GM18526 (cell line): ENCODE data around the gene FBN1.

Experiments
- POLR2A ChIP-seq: IDR thresholded peaks from 3 replicates; pipeline ENCODE4 v1.6.1; 2011; ENCODE audit not compliant: insufficient read length; ENCODE audit errors: extremely low read depth

Gene FBN1

DNA sequence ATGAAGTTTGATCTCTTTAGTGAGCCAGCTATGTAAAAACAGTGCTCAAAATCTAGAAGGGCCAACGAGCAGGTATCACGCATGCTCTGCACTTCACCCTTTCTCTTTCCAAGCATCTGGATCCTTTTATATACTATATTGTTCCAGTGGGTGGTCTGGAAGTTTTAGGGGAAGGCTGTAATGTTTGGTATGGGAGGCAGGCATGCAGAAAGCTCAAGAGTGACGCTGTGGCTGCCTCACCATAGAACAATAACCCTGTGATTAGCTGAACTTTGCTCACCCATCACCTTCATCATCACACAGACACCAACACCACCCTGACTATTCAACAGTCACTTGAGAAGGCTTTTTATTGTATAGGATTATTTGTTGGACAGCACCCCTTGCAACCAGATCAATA is 81.6 kb downstream of the FBN1 start:
- TF ChIP-seq POLR2A, result no peak

DNA sequence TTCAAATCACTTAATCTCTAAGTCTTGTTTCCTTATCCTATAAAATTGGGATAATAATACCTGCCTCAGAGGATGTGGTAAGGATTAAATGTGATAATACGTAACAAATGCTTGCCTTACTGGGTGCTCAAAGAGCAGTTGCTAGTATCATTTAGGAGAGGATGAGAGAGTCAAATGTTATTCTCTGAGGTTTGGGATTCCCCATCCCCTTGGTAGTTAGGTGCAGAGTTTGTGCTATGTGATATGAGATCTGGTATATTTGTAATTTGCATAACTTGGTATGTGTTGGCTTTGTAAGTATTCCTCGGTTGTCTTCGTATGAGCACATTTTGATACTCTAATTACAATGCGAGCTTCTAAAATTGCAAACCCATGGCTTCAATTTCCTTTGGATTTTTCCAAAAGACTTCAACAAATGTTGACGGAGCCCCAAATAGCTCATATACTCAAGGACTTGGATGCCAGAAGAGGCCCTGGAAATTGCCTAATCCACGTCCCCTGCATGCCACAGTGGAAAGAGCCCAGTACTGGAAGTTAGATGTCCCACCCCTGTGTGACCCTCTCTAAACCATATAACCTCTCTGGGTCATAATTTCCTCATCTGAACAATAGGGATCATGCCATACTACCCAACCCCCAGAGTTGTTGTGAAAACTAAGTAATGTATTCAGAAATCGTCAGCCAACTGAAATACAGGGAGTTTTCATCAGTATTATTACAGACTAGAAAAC is 85.0 kb downstream of the FBN1 start:
- no peak for TF ChIP-seq POLR2A

DNA sequence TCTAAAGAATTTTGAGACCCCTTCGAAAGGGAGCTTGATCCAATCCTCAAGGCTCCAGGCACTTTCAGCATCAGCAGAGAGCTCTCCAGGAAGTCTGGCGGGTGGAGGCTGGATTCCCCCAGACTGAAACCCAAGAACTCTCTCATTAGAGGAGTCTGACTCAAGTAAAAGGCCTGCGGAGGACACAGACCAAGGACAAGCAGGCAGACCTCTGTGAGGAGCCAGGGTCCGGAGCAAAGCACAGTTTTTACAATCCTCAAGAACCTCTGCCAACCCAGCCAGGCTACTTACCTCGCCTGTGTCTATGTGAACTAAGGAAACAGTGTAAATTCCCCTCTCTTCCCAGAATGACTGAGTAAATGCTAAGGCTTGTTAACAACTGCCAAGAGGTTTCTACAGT is 86.2 kb downstream of the FBN1 start:
- TF ChIP-seq POLR2A, result no peak

DNA sequence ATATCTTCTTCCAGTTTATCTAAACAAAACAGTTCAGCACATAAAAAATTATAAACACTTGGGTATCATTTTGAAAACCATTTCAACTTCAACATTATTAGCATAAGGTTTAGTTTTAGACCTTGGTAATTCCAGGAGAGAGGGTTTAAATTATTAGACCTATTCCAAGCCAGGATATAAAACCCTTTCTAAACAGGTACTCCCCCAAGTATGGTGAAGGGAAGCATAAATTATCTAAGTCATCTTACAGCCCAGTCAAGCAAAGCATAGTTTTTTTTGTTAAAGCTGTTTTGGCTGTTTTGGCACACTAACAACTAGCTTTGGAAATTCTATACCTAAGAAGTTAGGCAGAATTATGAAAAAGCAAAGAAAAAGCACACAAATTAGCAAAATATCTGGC is 87.3 kb downstream of the FBN1 start:
- TF ChIP-seq POLR2A, result no peak

DNA sequence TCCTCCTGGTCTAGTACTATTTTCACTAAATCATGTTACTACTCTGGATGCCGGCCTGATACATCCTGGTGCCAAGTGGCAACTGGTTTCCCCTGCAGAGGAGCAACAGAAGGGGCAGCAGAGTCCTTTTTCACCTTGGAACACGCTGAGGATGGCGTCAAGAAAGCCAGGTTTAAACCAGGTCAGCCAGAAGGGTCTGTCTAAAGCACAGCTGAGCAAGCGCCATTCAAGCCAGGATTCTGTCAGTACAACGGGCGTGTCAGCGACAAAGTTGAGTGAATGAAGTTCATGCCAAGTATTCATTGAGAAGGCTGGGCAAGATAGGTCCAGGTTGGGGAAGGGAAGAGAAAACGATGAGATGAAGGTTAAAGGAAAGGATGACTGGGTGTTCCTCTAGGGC is 88.2 kb downstream of the FBN1 start:
- TF ChIP-seq POLR2A, result no peak

DNA sequence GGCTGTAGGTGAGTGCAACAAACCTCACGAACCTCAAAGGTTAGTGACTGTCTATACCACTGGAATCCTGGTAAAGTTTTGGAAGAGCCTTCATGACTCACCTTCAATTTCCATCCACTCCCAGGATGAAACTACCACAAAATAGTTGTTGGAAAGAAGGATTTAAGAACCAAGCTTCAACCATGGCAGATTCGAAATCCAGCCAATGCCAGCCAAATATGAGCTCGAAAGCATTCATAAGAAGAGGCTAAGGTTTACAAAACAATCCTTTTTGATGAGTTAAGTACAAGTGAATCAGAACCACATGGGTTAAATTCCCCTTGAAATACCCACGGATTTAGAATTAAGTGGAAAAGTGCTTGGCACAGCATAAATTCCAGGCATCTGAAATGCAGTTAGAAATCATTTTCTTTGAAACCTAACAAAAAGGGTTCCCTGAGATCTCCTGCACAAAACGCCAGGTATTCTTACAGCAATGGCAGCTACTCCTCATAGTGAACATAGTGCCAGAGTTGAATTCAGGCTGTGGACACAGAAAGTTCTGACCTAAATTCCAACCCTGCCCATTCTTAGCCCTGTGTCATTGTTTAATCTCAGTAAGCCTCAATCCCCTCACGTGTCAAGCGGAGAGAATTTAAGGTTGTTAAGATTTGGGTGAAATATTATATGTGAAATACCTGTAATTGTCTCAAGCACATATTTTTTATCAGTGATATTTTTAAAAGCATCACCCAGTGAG is 89.2 kb downstream of the FBN1 start:
- TF ChIP-seq POLR2A, result no peak

DNA sequence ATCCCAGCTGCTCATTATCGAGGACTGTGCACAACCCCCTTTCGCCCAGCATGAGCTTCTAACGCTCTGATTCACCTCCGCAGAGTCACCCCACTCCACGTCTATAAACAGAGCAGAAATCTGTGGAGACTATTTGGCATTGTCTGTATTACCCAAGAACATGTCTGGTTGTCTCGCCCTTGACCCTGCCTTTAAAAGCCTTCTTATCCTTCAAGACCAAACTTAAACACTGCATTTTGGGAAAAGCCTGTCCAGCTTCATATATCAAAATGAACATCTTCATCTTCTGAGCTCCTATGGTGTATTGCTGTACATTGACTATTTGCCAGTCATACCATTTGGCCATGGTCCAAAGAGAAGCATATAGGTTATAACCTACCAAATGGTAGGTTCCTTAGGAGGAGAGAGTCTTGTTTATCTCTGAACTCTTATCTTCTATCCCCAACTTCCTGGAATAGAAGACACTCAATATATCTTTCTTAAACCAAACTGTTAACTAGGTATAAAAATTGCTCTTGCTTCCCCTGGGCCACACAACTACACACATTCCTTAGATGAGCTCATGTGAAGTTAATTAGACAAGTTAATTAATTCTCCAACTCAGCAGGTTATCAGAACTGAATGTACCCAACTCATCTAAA is 90.1 kb downstream of the FBN1 start:
- no peak for TF ChIP-seq POLR2A

DNA sequence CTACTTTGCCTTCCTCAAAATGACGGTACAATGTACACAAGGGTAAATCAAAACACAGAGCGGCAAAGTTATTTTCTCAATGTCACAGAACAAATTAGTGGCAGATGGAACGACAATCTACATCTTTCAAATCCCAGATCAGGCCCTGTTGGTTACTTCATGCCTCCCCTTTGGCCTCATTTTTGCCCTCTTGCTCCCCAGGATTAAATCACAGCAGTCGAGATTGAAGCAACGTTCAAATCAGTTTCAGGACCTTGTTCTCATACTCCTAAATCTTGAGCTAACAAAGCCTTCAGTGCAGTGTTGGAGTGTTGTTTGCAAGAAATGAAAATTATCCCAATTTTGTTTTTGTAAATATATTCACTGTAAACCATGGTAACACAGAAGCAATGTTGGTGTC is 91.4 kb downstream of the FBN1 start:
- no peak for TF ChIP-seq POLR2A

DNA sequence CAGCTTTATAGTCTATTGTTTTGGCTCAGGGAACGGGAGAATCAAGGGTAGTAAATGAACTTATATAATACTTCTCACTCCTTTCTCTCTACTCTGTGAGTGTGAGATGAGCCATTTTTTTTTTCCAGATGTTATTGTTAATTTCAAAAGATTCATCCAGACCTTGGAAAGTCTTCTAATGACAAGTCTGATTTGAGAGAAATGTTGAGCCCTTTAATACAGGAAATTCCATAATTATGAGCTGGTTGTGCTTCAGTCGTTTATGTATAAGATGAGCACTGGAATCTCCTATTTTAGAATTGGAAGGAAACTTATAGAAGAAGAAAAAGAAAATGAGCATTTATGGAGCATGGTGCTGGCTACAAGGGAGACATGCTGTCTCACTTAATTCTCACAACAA is 92.0 kb downstream of the FBN1 start:
- TF ChIP-seq POLR2A, result no peak

DNA sequence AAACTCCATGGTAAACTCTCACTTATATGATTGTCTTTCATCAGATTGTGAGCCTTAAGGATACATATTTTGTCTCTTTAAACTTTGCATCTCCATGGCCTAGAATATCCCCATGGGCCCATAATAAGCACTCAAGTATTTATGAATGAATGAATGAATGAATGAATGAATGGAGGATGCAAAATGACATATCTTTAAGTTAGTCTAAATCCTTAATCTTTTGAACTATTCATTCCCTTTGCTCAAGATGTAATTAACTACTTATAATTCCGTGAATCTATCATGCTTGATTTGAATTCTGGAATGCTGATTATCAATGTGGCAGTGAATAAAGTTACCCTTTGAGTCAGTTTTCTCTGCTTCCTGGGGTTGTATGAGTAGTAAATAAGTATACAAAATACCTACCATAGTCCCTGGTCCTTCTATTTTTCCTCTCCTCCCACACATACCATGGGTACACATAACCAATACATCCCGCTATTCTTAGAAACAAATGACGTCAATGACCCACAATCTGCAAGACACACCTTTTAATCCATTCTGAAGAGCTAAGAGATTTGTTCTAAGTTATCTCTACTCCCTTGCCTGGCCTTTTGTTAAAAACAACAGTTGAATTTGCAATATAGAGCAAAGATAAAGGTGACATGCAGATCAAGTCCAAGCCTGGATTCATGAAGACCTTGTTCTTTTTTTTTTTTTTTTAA is 94.5 kb downstream of the FBN1 start:
- no peak for TF ChIP-seq POLR2A

DNA sequence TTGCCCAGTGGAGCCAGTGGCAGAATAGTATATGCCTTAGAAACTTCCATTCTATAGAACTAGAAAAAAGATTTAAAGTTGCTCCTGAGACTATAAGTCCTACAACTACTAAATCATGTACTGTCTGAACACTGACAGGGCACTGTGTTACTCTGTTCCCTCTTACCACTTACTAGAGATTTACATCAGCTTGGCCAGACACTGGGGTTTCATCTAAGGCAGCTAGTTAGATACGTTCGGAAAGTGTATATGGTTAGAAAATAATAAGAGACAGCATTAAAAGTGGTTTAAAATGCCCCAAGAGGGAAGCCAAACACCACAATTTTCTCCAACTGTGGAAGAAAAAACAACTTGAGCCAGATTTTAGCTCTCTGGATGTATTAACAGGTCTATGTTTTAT is 97.1 kb downstream of the FBN1 start:
- TF ChIP-seq POLR2A, result no peak

DNA sequence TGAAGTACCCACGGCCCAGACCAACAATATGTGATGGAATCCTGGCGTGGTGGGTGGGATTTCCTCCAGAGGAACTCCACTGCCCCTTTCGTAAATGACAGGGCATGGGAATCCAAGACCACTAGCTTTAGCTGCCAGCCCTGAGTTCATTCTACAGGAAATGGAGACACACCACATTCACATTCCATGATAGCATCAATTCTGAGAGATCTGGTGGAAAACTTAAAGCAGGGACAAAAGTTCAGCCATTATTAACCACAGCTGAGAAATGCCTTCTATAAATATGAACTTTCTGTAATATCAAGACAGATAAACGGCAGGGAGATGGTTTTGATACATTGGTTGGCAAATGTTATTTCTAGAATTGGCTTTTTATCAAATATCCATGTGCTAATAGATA is 98.2 kb downstream of the FBN1 start:
- no peak for TF ChIP-seq POLR2A

DNA sequence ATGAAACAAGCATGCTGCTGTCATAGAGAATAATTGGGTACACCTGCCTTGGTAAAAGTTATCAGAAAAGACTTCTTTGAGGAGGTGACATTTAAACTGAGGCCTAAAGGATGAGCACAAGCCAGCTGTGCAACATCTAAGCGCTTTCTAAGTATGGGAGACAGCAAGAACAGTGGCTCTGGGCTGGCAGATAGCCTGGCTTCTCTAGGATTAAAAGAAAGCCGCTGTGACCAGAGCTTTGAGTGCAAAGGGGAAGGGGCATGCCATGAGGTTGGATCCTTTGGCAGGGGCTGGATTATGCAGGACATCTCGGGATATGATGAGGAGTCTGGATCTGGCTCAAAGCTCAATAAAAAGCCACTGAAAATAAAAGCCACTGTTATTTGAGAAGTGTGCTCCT is 99.2 kb downstream of the FBN1 start:
- TF ChIP-seq POLR2A, result no peak

DNA sequence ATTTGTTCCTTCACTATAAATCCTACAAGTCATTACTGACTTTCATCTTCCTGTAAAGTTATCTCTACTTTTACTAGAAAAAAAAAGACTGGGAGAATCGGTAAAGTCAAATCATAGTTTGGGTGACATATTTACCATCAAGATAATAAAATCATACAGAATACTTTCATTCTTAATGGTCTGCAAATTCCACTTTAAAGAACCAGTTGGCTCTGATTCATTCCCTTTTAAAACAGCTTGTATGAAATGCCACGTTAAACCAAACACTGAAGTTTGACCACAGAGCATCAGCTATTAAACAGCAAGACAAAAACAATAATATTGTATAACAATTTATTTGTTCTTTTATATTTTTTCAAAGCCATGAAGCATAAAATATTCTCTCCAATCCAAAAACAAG is 100.7 kb downstream of the FBN1 start:
- no peak for TF ChIP-seq POLR2A

DNA sequence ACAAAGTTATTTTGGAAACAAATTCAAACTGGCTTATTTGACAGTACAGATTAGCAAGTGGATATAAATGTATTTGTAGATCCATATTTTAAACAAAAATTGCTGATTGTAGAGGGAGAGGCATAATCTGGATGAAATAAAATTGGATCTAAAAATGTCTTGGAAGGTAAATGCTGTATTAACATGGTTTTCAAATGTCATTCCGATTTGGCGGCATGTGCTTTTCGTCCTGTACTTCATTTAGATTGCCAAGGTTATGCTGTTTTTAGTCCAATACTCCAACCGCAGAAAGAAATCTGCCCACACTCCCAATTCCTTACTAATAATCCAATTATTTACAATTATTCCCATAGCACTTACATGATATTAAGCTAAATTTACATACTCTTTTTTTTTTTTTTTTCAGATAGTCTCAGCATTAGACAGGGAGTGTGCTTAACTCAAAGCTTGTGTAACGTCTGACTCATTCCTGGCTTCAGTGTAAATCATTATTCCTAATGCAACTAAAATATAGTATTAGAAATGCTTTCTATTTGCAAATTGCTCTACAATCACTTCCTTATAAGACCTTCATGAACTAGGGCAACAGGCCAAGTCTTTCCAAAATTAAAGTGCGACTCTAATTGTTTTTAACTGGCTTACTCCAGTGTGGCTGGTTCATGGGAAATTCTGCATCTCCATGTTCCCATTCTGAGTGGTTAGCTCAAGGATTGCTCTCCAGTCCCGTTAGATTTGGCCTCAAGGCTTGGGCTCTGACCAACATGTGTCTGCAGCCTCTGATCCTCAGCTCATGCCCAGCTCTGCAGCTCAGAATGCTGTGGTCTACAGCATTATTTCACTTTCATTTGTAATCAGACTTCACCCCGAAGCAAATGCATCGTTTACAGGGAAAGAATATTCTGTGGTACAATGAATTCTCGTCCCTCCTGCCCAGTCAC is 103.9 kb downstream of the FBN1 start:
- TF ChIP-seq POLR2A, result no peak
